Erythroblast (primary cell): ENCODE data around the gene RTN4R.
A peak's percentile ranks its signal among the peaks of the same experiment; 100 is the strongest.

Experiments used
- GATA1 ChIP-seq: IDR thresholded peaks from 2 replicates; pipeline ENCODE4 v1.6.1; 2011; ENCODE audit warnings: low read depth, mild to moderate bottlenecking, control low read depth, low read length, moderate library complexity
- POLR2A ChIP-seq: IDR thresholded peaks from 2 replicates; pipeline ENCODE4 v1.6.1; 2011; ENCODE audit warnings: mild to moderate bottlenecking, low read length

DNA sequence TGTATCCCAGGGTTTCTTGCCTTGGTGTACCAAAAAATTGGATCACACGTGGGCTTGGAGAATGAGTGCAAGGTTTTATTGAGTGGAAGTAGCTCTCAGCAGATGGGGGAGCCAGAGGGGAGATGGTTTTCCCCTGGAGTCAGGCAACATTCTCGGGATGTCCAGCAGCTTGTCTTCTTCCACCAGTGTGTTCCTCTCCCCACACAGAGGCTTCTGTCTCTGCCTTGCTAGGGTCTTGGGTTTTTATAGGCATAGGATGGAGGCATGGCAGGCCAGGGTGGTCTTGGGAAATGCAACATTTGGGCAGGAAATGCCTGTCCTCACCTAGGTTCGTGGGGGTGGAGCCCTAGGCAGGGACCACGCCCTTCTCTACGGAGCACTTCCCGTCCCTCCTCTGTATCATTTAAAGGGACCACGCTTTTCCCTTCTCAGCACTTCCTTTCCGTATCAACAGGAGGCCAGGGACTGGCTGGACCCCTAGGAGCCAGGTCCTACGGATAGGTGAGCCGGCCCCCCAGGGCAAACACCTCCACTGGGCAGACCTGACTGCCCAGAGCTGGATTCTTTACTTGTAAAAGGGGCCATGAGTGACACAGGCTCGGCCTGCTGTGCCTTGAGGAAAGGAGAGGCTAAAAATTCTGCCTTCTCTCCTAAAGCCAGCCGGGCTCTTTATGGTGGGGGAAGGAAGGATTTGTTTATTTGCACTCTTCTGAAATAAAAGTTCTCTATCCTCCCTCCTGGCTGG is 62.0 kb downstream of the RTN4R start:
- peak; percentile 35 for TF ChIP-seq POLR2A
- no peak for TF ChIP-seq GATA1
